Bronchus fibroblast of lung (primary cell): ENCODE data around the gene PRKRA. TPM values are rescaled to one million over a fixed set of nuclear protein-coding genes. Genes with fewer than 3 reads are reported as not detected.

Experiments
- total RNA-seq: library from RNA; depleted of rRNA; stranded (reverse); fragments of >200 nt; gene quantifications from 2 replicates; pipeline ENCODE4 v1.2.3, GENCODE V29; 2015

The PRKRA gene
- total RNA-seq = 47.4 and 55.0 TPM in 2 replicates

DNA sequence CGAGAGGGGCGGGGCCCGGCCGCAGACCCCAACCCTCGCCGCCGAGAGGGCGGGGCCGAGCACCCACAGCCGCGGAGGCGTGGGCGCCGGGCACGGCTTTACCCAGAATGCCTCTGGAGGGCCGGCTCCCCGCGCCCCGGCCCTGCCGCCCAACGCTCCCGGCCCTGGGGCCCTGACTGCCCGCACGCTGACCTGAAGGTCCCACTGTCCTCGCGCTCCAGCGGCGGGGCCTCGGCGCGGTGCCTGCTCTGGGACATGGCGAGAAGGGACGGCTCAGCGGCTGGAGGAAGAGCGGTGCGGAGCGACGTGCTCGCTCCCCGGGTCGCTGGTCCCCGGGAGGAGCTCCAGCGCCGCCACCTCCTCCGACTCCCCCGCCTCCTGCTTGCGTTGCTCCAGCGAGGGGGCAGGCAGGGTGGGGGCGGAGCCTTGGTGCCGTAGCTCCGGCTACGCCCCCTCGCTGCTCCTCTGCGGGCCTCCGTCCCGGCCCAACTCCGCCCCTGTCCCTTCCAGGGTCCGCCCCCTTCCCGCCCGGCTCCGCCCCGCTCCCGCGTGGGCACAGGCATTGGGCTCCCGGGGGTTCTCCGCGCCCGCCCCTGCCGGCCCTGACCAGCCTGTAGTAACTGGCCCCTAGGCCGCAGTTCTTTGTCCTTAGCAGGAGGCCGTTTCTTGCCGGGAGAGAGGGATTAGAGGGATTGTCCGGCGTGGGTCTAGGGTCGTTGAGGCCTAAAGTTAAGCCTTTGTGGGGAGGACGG is at the start of gene PRKRA, which contains the start of gene PJVK:
Gene PRKRA (minus strand): TSS at position 402 of the 752 bp plus-strand sequence. CDS start 145 bp downstream, at position 257.
Gene PJVK (plus strand): TSS at position 605 of the 752 bp plus-strand sequence. CDS start 2,032 bp downstream, outside the sequence.

DNA sequence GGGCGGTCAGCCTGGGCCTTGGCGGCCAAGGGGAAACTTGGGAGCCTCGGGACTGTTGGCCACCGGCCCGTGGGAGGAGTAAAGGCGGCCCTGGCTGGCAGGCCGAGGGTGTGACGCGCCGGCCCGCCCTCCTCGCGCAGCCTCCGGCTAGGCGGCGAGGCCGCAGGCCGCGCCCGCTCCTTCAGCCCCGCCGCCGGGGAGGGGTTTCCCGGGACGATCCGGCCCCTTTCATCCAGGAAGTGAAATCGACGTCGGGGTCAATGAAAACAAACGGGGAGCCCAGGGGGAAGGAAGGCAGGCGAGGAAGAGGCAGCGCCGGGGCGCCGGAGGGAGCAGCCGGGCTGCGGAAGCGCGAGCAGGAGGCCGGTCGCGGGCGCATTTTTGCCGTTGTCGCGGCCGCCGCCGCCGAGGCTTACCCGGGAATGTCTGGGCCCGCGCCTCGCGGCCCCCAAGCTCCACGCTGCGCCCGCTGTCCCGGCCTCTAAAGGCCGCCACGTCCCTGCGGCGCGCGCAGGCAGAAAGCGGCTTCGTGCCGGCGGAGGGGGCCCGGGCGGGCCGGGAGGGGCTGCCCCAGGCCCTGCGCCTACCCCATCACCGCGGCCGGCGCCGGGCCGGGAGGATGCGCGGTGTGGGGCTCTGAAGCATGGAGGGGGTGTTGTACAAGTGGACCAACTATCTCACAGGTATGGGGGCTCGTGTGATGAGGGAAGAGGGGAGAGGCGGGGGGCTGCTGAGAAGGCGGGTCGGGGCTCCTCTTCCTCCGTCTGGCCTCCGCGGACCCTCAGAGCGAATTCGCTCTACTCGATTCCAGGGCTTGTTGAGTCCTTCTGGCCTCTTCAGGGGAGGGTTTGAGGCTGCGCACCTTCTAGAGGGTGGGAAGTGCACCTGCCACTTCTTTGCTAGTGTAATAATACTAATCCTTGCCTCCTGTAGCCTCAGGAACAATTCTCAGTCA is 29.5 kb upstream of the PRKRA start, which contains the start of gene PLEKHA3:
Gene PLEKHA3 (plus strand): TSS at position 231 of the 955 bp plus-strand sequence. CDS start 413 bp downstream, at position 644.

GRCh38 chr2:178478439-178479274 is 27.7 kb upstream of the PRKRA start, which contains the start of gene FKBP7:
Gene FKBP7, minus strand, starts transcription at chr2:178478600. Its CDS starts 101 bp downstream, at chr2:178478499.

Other genes with a start within 250 kb of the PRKRA start
- 0.84 and 0.89 TPM in 2 replicates for gene PJVK, start 203 bp upstream of the PRKRA start, total RNA-seq
- gene FKBP7, start 27.4 kb upstream of the PRKRA start, total RNA-seq = 42.4 and 42.5 TPM in 2 replicates
- 2.7 and 4.3 TPM in 2 replicates for gene PLEKHA3, start 29.3 kb upstream of the PRKRA start, total RNA-seq